HG02840 (cell line): Measurements from ENCODE around the gene LIMK2.
"Not testable (repeated sequence)": the region's sequence is repeated elsewhere in the genome, so short reads cannot be mapped to it uniquely, and the experiment has no call there.

ENCODE experiments used
- ATAC-seq: cut with Tn5 transposase; IDR thresholded peaks from one replicate; pipeline ENCODE4 v1.9.1; 2021; ENCODE audit warnings: mild to moderate bottlenecking, moderate library complexity, moderate number of reproducible peaks; ENCODE audit not compliant: unreplicated experiment, low FRiP score

LIMK2 gene

GRCh38 chr22:31210556-31211421, 1.3 kb upstream of the LIMK2 start:
- ATAC-seq = no peak

- ATAC-seq = no peak
These were observed 626 bp upstream of the LIMK2 start for GRCh38 chr22:31211482-31211861.

DNA sequence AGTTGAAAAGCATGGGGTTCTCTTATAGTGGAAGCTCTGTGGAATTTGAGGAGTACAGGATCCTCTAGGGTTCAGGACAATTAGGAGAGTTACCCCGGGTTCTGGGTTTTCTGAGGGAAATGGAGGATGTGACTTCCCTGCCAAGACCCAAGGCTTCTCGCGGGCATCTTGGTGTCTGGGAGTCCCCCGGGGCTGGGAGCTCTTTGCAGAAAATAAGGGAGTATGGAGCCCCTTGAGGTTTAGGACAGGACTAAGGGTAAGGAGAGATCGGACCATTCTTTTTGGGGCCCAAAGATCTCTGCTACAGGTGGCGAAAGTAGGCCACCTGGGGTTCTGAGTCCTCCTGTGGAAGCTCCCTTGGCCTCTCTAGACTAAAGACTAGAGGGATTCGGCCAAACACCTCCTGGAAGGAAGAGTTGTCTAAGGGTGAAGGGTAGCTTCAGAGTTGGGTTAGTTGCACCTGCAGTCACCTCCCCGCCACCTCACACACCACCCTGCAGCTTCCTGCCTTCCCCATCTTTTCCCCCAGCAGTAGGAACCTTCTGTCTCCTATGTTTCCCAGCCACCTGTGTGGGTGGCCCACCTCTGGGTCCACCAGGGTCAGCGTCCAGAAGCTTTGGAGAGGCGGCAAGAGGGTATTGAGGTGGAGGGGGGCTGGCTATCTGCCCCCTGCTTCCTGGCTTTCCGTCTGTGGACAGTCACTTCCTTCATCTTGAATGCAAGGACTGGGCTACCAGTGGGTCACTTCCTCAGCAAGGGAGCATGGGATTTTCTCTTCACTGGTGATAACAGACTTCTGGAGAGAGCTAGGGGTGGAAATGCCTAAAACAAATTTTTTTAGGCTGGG, 908 bp downstream of the LIMK2 start:
- ATAC-seq = no peak

- no peak for ATAC-seq
These were observed 3.0 kb downstream of the LIMK2 start for GRCh38 chr22:31215018-31215535.

DNA sequence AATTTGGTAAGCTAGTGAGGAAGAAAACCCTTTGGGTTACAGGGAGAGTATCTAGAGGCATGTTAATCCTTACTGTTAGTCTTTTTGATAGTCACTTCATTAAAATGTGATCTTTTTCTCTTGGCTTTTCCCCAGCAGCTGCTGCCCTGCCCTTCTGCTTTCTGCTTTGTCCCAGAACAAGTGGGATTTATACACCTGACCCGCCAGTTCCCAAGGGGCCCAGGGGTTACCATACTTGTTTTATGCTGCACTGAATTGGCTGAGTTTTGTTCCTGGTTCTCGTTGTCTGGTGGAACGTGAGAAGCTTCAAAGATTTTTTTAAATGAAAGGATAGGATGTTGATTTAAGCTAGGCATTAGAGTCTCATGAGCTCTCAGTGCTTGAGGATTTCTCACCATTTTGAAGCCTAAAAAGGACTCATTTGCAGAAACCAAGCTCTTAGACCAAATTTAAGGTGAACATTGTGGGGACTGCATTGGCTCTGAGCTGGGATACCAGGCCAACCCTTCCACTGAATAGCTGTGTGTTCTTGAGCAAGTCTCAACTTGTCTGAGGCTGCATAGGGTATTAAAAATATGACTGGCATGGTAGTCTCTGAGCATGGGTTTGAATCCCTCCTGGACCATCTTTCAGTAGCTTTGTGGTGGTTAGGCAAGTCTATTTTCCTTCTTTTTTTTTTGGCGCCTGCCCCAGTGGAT, 6.6 kb downstream of the LIMK2 start:
- no peak for ATAC-seq

DNA sequence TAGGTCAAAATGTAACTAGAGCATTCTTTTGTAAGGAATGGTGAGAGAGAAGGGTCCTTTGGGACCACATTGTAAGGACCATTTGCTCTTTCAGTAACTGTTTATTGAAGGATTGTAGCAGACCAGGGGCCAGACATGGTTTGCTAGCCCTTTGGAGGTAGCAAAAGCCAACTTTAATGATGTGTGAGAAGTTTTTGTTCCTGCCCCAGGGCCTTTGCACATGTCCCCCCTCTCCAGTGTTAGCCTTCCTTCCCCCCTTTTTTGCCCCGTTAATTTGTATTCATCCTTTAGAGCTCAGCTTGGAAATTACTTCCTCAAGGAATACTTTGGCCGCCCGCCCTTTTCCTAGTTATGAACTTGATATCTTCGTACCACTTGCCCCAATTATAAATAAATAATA, 9.0 kb downstream of the LIMK2 start:
- no peak for ATAC-seq

- ATAC-seq = no peak
These were observed 10.6 kb downstream of the LIMK2 start for GRCh38 chr22:31222736-31223135.

GRCh38 chr22:31223786-31224191, 11.7 kb downstream of the LIMK2 start:
- no peak for ATAC-seq

GRCh38 chr22:31224691-31225090, 12.6 kb downstream of the LIMK2 start:
- ATAC-seq = not testable (repeated sequence)

GRCh38 chr22:31227186-31227585, 15.1 kb downstream of the LIMK2 start:
- ATAC-seq = no peak

DNA sequence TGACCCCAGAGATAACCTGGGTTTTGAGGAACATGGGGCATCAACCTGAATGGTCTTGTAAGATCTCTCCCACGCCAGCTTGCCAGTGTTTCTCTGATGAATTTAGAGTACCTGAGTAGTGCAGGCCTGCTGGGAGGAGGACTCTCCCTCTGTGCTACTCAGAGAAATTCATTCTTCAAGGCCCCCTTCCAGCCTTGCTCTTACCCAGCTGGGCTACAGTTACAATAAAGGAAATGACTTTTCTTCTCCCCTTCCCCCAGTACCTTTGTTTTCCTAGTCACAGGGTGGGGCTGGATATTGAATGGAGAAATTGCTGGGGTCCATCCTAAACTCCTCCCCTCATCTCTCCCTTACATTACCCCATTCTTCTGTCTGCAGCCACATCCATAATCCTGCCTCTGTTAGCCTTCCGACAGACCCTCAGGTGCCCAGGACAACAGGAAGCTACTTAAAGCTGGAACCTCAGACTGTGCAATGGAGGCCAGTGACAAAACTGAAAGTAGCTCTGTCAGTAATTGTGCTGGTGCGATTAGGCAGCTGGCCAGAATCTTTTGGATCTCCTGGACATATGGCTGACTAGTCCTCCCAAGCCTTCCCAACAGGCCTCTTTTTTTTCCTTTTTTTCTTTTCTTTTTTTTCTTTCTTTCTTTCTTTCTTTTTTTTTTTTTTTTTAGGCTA, 17.4 kb downstream of the LIMK2 start:
- ATAC-seq = no peak

GRCh38 chr22:31230155-31230870, 18.2 kb downstream of the LIMK2 start:
- ATAC-seq = no peak

- no peak for ATAC-seq
These were observed 18.9 kb downstream of the LIMK2 start for GRCh38 chr22:31230871-31231621.

- no peak for ATAC-seq
These were observed 20.9 kb downstream of the LIMK2 start for GRCh38 chr22:31233001-31233400.

DNA sequence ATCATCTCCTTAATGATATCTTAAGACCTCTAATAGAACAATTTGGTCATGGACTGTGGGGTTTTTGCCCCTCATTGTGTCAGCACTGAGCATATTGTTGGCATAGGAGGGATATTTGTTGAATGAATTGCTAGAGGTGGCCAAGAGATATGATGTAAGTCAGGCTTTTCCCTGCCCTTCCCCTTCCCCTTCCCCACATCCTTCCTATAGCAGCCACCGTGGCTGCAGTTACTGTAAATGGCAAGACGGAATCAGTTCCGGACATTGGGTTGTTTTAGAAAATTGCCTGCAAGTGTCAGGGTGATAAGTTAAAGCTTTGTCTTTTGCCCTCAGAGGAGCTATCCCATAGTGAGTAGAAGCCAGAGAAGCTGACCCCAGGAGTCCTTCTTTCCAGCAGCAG, 23.0 kb downstream of the LIMK2 start:
- ATAC-seq = no peak

DNA sequence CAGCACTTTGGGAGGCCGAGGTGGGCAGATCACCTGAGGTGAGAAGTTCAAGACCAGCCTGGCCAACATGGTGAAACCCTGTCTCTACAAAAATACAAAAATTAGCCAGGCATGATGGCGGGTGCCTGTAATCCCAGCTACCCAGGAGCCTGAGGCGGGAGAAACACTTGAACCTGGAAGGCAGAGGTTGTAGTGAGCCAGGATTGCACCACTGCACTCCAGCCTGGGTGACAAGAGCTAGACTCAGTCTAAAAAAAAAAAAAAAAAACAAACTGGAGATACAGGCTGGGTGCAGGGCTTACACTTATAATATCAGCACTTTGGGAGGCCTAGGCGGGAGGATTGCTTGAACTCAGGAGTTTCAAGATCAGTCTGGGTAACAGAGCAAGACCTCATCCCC, 23.9 kb downstream of the LIMK2 start:
- not testable (repeated sequence) for ATAC-seq

GRCh38 chr22:31238057-31238456, 26.0 kb downstream of the LIMK2 start:
- ATAC-seq = no peak

- no peak for ATAC-seq
These were observed 27.8 kb downstream of the LIMK2 start for GRCh38 chr22:31239771-31240370.
